Glutamatergic neuron (in vitro differentiated cells): Measurements from ENCODE around the gene MOXD1. TPM values are rescaled to one million over a fixed set of nuclear protein-coding genes. Genes with fewer than 3 reads are reported as not detected.

Source experiments
- DNase-seq: peaks from one replicate; pipeline ENCODE4 v3.0.0; 2022
- H3K27ac Mint-ChIP-seq: one replicate; pipeline ENCODE4 v1.8.0; 2020; ENCODE audit warnings: mild to moderate bottlenecking, mixed read lengths, inconsistent platforms; ENCODE audit not compliant: unreplicated experiment
- H3K27me3 Mint-ChIP-seq: one replicate; pipeline ENCODE4 v1.8.0; 2020; ENCODE audit warnings: mild to moderate bottlenecking, moderate library complexity, mixed read lengths, inconsistent platforms; ENCODE audit not compliant: unreplicated experiment
- H3K36me3 Mint-ChIP-seq: one replicate; pipeline ENCODE4 v1.8.0; 2020; ENCODE audit warnings: mild to moderate bottlenecking, mixed read lengths, inconsistent platforms; ENCODE audit not compliant: unreplicated experiment
- H3K4me1 Mint-ChIP-seq: one replicate; pipeline ENCODE4 v1.8.0; 2020; ENCODE audit warnings: mild to moderate bottlenecking, low read depth, mixed read lengths, inconsistent platforms; ENCODE audit not compliant: unreplicated experiment
- H3K4me3 Mint-ChIP-seq: one replicate; pipeline ENCODE4 v1.8.0; 2020; ENCODE audit warnings: mild to moderate bottlenecking, mixed read lengths, inconsistent platforms; ENCODE audit not compliant: unreplicated experiment
- H3K9me3 Mint-ChIP-seq: one replicate; pipeline ENCODE4 v1.8.0; 2020; ENCODE audit warnings: mild to moderate bottlenecking, moderate library complexity, mixed read lengths, inconsistent platforms; ENCODE audit not compliant: unreplicated experiment
- total RNA-seq: library from RNA; stranded (reverse); fragmentation: NEBNext Ultra II Directional; extraction: Animal tissue kit (Norgen Biotek cat#: 25700); gene quantifications from one replicate; pipeline ENCODE4 v1.2.1, GENCODE V29; 2021; ENCODE audit not compliant: unreplicated experiment
- TF ChIP-seq, protein P1 (sequence below): fragments of 200-600 bp; sonication (generic); IDR thresholded peaks from one replicate; pipeline ENCODE4 v1.5.0; 2021; ENCODE audit not compliant: partially characterized antibody, unreplicated experiment

MOXD1 gene
- total RNA-seq, 1 donor from 2014 or later, result not detected

DNA sequence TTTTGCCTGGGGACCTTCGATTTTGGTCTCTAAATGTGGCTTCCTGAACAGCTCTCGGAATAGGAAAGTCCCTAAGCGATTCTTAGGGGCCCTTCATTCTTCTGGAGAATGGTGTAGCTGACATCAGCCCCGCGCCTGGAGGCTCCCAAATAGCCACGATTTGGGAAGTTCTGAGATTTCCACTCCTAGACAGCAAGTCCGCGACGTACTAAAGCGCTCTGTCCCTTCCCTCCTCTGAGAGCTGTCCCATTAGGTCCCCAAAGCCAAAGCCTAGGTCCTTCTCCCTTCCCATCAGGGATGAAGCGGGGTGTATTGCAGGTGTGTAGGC lies 756 bp downstream of the MOXD1 start:
- peaks cover 6% of the 10 kb centered on the region for H3K27me3 Mint-ChIP-seq
- TF ChIP-seq, protein P1, sequence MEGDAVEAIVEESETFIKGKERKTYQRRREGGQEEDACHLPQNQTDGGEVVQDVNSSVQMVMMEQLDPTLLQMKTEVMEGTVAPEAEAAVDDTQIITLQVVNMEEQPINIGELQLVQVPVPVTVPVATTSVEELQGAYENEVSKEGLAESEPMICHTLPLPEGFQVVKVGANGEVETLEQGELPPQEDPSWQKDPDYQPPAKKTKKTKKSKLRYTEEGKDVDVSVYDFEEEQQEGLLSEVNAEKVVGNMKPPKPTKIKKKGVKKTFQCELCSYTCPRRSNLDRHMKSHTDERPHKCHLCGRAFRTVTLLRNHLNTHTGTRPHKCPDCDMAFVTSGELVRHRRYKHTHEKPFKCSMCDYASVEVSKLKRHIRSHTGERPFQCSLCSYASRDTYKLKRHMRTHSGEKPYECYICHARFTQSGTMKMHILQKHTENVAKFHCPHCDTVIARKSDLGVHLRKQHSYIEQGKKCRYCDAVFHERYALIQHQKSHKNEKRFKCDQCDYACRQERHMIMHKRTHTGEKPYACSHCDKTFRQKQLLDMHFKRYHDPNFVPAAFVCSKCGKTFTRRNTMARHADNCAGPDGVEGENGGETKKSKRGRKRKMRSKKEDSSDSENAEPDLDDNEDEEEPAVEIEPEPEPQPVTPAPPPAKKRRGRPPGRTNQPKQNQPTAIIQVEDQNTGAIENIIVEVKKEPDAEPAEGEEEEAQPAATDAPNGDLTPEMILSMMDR, result no peak
- DNase-seq, result no peak
- H3K27ac Mint-ChIP-seq, result no peak overlapping the region
- H3K36me3 Mint-ChIP-seq, result no peaks in the 10 kb centered on the region
- H3K4me3 Mint-ChIP-seq, result peak overlapping the region; percentile 79
- H3K9me3 Mint-ChIP-seq, result no peaks in the 10 kb centered on the region
- H3K4me1 Mint-ChIP-seq, result no peaks in the 10 kb centered on the region

DNA sequence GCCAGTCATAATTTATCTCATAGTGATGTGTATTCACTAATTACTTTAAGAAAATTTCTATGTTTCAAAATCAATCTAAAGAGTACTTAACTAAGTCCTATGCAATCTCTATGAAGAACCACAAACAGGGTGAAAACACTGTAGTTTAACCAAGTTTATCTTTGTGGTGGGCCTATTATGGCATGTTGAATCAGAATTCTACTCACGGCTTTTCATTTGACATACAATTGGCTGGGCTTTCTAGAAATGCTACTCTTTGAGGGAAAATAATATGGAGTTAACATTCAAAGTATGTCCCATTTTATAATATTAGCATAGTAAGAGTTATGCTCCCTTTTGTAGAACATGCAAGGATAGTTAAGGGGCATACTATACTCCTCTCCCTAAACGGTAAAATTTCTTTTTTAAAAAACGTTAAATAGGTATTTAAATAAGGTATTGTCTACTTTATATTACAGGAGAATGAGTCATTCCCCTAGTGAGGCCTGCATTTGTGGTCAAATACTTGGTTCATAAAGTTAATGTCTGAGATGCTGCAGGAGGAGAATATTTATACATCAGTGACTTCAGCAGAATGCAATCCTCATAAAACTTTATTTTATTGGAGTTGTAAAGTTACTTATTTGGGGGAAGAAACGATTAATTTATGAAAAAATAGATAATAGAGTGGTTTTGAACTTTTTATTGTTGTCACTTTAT lies 1.8 kb downstream of the MOXD1 start:
- Mint-ChIP-seq H3K4me3 (no peak overlapping the region), H3K27me3 (peaks cover 6% of the 10 kb centered on the region), H3K36me3 (no peaks in the 10 kb centered on the region), H3K27ac (no peak overlapping the region), H3K4me1 (no peaks in the 10 kb centered on the region), H3K9me3 (no peaks in the 10 kb centered on the region)
- TF ChIP-seq, protein P1, result no peak
- DNase-seq, result no peak

DNA sequence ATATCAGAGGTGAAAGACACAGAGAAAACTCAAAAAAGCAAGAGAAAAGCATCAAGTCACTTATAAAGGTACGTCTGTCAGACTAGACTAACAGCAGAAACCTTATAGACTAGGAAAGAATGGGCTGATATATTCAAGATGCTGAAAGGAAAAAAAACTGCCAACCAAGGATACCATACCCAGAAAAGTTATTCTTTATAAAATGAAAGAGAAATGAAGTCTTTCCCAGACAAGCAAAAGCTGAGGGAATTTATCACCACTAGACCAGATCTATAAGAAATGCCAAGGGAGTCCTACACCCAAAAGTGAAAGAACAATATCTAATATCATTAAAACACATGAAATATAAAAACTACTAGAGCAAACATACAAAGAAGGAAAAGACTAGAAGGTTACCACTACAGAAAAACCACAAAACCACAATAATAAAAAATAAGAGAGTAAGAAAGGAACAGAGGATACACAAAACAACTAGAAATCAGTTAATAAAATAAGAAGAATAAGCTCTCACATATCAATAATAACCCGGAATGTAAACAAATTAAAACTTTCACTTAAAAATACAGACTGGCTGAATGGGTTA lies 6.2 kb downstream of the MOXD1 start:
- Mint-ChIP-seq H3K4me1 (peaks cover 8% of the 10 kb centered on the region), H3K9me3 (peaks cover 4% of the 10 kb centered on the region), H3K4me3 (no peak overlapping the region), H3K36me3 (peaks cover 4% of the 10 kb centered on the region), H3K27ac (no peak overlapping the region), H3K27me3 (peaks cover 3% of the 10 kb centered on the region)
- DNase-seq, result no peak
- TF ChIP-seq, protein P1, result no peak

DNA sequence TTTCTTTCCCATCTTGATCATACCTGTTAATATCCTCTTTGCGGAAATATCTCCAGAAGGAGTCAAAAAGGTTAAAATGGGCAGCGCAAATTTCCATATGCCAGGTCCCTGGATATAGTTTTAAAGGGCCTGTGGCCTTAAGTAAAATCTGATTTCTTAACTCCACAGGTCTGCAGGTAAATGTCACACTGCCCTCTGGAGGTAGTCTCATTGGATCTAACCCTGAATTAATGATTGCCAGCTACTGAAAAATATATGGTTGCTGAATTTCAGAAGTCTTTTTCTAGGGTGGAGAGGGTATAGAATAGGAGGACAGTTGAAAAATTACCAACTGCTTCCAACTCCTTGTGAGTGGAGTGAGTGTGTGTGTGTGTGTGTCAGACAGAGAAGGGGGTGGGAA lies 8.5 kb downstream of the MOXD1 start:
- peaks cover 4% of the 10 kb centered on the region for H3K9me3 Mint-ChIP-seq
- H3K27me3 Mint-ChIP-seq, result peaks cover 3% of the 10 kb centered on the region
- no peak overlapping the region for H3K4me3 Mint-ChIP-seq
- TF ChIP-seq, protein P1, result no peak
- no peak for DNase-seq
- no peak overlapping the region for H3K27ac Mint-ChIP-seq
- H3K36me3 Mint-ChIP-seq, result peaks cover 4% of the 10 kb centered on the region
- H3K4me1 Mint-ChIP-seq, result peaks cover 8% of the 10 kb centered on the region

DNA sequence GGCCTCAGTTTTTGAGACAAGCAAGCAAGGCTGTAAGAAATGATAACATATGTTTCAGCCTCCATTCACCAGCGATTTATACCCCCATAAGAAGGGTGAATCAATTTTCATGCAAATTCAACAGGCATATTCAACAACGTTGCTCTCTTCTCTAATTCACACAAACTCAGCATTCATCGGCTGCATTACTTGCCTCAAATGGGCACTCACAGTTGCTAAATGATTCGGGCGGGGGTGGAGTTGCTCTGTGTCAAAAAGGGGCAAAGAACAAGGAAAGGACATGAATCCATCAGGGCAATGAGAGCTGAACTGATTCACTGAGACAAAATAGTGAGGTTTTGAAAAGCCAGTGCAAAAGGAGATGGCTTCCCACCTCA lies 9.0 kb downstream of the MOXD1 start:
- Mint-ChIP-seq H3K4me1 (peaks cover 8% of the 10 kb centered on the region), H3K9me3 (peaks cover 4% of the 10 kb centered on the region), H3K36me3 (peaks cover 4% of the 10 kb centered on the region), H3K27ac (peak overlapping the region; percentile 71), H3K4me3 (no peak overlapping the region), H3K27me3 (peaks cover 3% of the 10 kb centered on the region)
- TF ChIP-seq, protein P1, result no peak
- no peak for DNase-seq
